GOT3 (cell line): Measurements from ENCODE around the gene WDFY4.

Experiments
- DNase-seq: peaks from one replicate; lab custom pipeline; 2025; ENCODE audit warnings: mixed read lengths; lab: John Stamatoyannopoulos, UW

Gene WDFY4

DNA sequence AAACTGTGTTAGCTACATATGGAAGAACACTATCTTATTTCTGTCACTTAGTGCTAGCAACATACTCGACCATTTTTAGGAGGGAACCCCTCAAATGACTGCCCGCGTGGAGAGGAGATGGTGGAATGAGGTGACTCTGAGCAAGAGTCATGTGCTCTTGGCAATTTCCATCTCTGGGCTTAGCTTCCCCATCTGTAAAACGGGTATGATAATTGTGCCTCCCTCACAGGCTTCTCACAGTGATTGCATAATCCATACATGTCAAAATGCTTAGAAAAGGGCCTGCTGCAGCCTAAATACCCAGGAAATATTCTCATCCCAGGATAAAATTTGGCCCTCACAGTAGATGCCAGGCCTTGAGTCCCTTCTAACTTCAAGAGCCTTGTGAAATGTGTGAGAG, 86.6 kb downstream of the WDFY4 start:
- DNase-seq = no peak

DNA sequence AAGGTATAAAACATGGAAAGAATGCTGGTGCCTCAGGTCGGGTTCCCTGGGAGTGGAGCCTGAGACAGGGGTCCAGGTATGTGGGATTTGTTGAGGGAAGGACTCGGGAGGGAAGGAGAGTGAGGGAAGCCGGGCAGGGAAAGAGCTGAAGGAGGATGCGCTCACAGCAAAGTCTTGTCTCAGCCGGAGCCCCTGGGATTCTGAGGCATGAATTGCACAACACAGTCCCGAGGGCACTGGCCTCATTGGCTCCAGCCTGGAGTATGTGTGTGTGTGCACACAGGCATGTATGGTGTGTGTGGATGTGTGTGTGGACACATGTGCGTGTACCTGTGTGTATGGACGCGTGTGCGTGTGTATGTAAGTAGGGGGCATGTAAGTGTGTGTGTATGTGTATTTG, 87.4 kb downstream of the WDFY4 start:
- no peak for DNase-seq

GRCh38 chr10:48773580-48773979, 88.9 kb downstream of the WDFY4 start:
- no peak for DNase-seq

DNA sequence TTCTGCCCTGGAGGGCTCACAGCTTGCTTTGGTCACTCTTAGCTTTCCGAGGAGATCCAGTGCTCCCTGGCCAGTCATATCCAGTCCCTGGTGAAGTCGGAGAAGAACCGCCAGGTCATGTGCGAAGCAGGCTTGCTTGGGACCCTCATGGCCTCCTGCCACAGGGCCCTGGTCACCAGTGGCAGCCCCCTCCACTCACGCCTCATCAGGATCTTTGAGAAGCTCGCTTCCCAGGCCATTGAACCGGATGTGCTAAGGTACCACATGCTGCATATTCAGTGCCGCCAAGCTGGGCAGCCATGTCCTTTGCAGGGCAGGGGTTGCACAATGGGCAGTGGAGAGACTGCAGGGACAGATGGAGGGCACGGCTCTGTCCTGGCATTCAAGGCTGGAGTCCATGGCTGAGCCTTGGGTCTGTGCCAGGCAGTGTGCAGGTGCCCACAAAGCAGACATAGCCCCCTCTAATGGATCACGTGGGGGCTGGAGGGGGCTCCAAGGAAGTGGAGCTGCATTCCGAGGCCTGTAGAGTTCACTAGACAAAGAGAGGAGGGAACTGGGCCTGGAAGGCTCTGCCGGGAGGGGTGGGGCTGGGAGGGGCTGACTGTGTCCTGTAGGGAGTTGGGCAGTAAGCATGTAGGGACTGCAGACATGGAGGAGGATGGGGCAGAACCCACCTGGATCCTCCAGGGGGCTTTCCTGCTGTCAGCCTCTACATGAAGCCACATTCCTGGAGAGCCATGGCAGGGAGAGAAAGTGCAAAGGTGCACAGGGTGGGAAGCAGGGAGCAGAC, 89.9 kb downstream of the WDFY4 start:
- no peak for DNase-seq

DNA sequence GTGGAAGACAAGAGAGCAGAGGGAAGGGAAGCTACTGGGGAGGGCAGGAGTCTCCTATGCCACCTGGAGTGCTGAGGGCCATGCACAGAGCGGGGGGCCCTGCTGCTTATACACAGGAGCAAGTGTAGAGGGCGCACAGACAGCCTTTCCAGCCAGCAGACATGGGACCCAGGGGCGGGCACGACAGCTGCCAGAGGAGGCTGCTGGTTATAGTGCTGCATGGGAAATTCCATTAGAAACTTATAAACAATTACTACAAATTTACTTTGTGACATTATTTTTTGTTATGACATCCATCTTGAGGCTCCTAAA, 90.5 kb downstream of the WDFY4 start:
- DNase-seq = no peak

DNA sequence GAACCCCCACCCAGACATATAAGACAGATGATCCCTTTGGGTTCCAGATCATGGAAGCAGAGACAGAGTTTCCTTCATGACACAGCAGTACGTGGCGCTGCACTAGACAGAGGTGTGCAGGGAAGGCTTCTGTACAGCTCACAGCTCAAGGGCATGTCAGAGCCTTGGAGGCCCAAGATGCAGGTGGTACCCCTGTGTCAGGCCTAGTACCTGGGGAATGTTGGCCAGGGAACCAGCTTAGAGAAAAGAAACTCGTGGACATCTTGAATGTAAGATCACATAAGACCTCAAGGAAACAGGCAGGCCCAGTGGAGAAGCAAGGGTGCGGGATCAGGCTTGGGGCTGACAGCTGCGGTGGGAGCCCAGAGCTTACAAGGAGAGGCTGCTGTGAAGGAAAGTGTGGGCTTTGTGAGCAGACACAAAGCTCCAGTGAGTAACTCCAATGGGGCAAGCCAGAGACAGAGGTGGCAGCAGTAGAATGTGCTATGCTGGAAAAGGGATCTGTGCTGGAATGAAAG, 91.4 kb downstream of the WDFY4 start:
- DNase-seq = no peak

DNA sequence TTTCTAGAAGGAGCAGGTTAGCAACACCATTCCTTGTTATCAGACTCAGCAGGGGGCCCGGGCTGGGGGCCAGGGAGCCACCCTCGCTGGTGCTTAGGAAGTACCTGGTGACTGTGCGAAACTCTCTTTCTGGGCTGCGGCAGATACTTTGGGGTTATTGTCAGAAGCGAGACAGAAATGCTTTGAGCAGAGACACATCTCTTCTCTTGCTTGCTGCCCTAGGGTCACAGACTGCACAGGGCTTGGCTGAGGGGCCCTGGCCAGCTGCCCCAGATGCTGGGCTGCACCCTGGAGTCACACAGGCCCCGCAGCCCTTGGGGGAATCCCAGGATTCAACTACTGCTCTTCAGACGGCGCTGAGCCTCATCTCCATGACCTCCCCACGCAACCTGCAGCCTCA, 91.9 kb downstream of the WDFY4 start:
- no peak for DNase-seq

- no peak for DNase-seq
These were observed 92.4 kb downstream of the WDFY4 start for GRCh38 chr10:48777110-48777509.

- no peak for DNase-seq
These were observed 93.7 kb downstream of the WDFY4 start for GRCh38 chr10:48778193-48778857.

DNA sequence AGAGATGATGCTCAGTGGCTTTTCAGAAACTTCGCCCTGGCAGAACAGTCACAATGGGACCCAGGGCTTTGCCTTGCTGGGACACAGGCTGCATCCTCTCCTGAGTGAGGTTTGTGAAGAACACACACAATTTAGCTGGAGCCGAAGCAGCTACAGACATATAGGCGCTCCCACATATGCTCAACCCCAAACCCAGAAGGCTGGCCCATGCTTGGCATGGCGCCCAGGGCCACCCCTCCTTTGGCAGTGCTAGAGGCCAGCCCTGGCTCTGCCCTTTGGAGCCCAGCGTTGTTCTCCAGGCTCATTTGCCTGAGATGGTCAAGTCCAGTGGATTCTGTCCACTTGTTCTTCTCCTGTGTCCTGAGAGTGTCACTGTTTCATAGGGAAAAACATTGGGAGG, 94.4 kb downstream of the WDFY4 start:
- DNase-seq = no peak

DNA sequence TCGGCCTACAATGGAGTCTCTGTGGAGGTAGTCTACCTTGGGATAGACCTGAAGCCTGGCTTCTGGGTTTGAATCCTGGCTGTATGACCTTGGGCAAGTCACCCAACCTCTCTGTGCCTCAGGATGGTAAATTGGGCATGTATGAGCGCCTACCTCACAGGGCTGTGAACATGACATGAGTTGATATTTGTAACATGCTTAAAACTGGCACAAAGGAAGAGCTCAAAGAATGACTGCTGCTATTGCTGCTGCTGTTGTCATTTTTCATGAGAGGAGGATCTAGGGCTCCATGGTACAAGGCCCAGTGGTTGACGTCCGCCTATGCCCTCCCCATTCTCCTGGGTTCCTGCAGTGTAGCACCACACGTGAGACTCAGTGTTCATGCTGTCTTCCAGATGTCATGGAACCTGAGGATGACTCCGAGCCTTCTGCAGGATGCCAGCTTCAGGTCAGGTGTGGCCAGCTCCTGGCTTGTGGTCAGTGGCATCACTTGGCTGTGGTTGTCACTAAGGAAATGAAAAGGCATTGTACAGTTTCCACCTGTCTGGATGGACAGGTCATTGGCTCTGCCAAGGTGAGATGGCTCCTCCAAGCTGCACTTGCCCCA, 95.0 kb downstream of the WDFY4 start:
- DNase-seq = no peak

DNA sequence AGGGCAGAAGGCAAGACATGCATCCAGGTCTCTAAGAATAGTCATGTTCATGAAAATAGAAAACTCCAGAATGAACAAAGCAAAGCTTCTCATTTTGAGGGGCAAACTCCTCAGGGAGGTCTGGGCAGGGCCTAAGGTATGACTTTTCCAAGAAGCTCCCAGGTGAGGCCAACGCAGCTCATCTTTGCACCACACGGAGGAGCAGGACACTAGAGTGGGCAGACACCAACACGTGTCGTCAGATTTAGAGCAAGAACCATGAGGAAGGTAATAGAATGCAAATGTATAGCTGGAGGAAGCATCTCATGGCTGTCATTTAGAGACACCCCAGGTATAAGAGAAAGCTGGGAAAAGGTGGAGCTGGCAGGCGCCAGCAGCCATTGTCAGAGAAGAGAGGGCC, 95.7 kb downstream of the WDFY4 start:
- DNase-seq = no peak

DNA sequence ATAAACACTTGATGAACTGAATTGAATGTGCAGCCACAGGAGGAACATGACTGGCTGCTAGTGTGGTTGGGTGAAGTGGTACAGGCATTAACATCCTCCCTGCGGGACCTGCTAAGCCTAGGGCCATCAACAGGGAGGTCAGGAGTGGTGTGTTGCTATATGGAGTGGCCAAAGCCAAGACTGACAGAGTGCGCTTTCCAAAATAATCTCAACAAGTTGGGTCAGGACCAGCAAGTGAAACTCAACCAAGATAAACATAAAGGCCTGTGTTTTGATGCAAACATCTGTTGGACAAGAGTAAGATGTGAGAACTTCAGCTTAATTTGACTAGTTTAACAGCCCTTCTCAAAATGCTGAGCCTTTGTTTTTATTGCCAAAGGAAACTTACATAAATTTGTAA, 97.7 kb downstream of the WDFY4 start:
- no peak for DNase-seq

DNA sequence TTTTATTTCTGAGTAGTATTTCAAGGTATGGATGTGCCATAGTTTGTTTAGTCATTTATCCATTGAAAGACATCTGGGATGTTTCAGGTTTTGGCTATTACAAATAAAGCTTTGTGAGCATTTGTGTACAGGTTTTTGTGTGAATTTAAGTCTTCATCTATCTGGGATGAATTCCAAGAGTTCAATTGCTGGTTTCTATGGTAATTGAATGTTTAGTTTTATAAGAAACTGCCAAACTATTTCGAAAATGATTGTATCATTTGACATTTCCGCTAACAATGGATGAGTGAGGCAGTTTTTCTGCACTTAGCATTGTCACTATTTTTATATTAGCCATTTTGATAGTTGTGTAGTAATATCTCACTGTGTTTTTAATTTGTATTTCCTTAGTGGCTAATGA, 99.4 kb downstream of the WDFY4 start:
- DNase-seq = no peak

- DNase-seq = no peak
These were observed 101.1 kb downstream of the WDFY4 start for GRCh38 chr10:48785796-48786195.

DNA sequence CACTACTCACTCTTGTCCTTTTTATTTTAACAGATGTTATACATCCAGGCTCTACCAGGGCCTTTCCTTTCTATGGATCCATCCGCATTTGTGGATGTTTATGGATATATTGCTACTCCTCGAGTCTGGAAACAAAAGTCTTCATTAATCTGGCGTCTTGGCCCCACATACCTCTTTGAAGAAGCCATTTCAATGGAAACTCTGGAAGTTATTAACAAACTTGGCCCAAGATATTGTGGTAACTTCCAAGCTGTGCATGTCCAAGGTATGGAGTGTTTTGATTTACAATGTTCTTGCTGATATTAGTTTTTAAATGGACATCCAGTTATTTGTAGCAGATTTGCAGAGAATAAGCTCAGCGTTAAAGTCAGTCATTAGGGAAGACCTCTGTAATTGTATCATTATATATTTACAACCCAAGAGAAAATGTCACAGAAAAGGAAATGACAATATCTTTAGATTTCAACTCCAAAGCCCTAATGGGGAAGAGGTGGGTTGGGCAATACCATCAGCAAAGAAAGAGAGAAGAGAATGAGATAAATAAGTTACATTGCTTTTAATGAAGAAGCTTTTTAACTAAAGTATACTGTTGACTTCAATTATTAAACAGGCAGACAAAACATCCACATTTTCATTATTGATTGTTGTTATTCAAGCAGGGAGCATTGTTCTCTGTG, 102.1 kb downstream of the WDFY4 start:
- DNase-seq = no peak

DNA sequence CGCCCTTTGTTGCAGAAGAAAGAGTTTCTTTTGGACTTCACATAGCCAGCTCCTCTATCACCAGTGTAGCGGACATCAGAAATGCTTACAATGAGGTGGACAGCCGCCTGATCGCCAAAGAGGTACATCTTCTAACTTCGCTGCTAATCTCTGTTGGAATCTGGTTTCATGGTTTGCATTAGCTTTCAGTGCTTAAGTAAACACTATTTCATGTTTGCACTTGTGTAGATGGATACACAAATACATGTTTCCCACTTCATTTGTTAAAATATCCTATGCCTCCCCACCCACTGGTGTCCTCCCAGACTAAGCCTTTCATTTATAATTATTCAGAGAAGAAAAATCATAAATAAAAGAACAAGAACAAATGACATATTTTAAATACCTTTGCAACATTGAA, 103.9 kb downstream of the WDFY4 start:
- no peak for DNase-seq

- DNase-seq = no peak
These were observed 105.1 kb downstream of the WDFY4 start for GRCh38 chr10:48789486-48790456.

- no peak for DNase-seq
These were observed 105.9 kb downstream of the WDFY4 start for GRCh38 chr10:48790457-48791044.

GRCh38 chr10:48791267-48791928, 106.7 kb downstream of the WDFY4 start:
- no peak for DNase-seq

DNA sequence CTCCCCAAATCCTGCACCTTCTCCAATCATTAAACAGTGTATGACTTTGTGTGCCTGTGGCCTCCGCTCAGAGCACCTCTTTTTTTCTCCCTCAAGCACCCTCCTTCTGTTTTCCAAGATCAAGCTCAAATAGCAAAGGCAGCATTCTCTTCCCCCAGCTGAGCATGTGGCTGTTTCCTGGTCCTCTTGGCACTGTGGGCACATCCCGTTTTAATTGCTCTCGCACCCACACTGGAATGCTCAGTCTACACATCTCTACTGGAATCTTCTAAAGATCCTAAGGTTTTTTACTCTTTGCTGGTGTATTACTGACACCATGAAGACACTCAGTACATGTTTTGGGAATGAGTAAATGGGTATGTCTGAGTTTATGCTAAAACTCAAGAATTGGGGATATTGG, 107.4 kb downstream of the WDFY4 start:
- no peak for DNase-seq
